Esophagus muscularis mucosa (tissue), 4 donors: ENCODE results near the gene TRMT10A. TPM values are rescaled to one million over a fixed set of nuclear protein-coding genes. Genes with fewer than 3 reads are reported as not detected.
"Not testable (repeated sequence)": the region's sequence is repeated elsewhere in the genome, so short reads cannot be mapped to it uniquely, and the experiment has no call there.

Experiments
- DNase-seq: peaks from one replicate; pipeline ENCODE4 v3.0.0-alpha.2; 2017; ENCODE audit errors: extremely low spot score
- H3K27ac ChIP-seq, 4 donors: fragments of 200-600 bp; sonication (generic); replicated peaks in 1 of 4; 1 replicate in 3 of 4; 2 replicates in 1 of 4; pipeline ENCODE4 v1.5.1; 2016 to 2019; ENCODE audit warnings: mild to moderate bottlenecking in 1 of 4
- H3K27me3 ChIP-seq, 4 donors: fragments of 200-600 bp; sonication (generic); one replicate each; pipeline versions ENCODE4 v1.5.1 to v1.6.0; 2016 to 2019
- H3K36me3 ChIP-seq, 4 donors: fragments of 200-600 bp; sonication (generic); one replicate each; pipeline ENCODE4 v1.5.1; 2016 to 2019
- H3K4me1 ChIP-seq, 4 donors: fragments of 200-600 bp; sonication (generic); one replicate each; pipeline ENCODE4 v1.5.1; 2016 to 2019
- H3K4me3 ChIP-seq, 4 donors: fragments of 200-600 bp; sonication (generic); 1 replicate in 2 of 4; 2 replicates in 2 of 4; pipeline ENCODE4 v1.5.1; 2016 to 2019; ENCODE audit warnings: mild to moderate bottlenecking in 4 of 4, moderate library complexity in 1 of 4
- H3K9me3 ChIP-seq, 4 donors: fragments of 200-600 bp; sonication (generic); 1 replicate in 3 of 4; 2 replicates in 1 of 4; pipeline ENCODE4 v1.5.1; 2016 to 2019
- CTCF ChIP-seq, 3 experiments: fragments of 200-600 bp in 2 of 3; fragments of 450-650 bp in 1 of 3; sonication (generic) in 2 of 3; IDR thresholded peaks; one replicate each; pipeline ENCODE4 v1.5.1; 2017 to 2019; ENCODE audit warnings: antibody characterized with exemption in 3 of 3, mild to moderate bottlenecking in 2 of 3, moderate library complexity in 1 of 3
- EP300 ChIP-seq: sonication (generic); formaldehyde crosslinking; IDR thresholded peaks from one replicate; pipeline ENCODE4 v1.6.1; 2017; ENCODE audit warnings: antibody characterized with exemption
- POLR2A ChIP-seq: fragments of 450-650 bp; IDR thresholded peaks from one replicate; pipeline ENCODE4 v1.6.1; 2017; ENCODE audit warnings: antibody characterized with exemption, moderate library complexity, mild to moderate bottlenecking, low read depth
- POLR2AphosphoS5 ChIP-seq, 2 donors: sonication (generic); formaldehyde crosslinking; IDR thresholded peaks; one replicate each; pipeline ENCODE4 v1.6.1; 2017; ENCODE audit warnings: antibody characterized with exemption in 2 of 2
- WGBS: methylation state at CpG from one replicate; pipeline ENCODE4 v1.1.5; 2018; 5-methylcytosine and 5-hydroxymethylcytosine counted together
- intact Hi-C: fragments of 100-400 bp; cut with DNase I; formaldehyde crosslinking; loops from one replicate; pipeline ENCODE4 v1.15.1; 2023
- total RNA-seq, 4 donors: library from RNA; depleted of rRNA; stranded (reverse); fragments of >200 nt; gene quantifications; one replicate each; pipeline versions ENCODE4 v1.1.0 to v1.2.1, GENCODE V29; 2016

Gene TRMT10A
- total RNA-seq, 4 donors from 2014 or later: 3.0 to 5.3 (median 4.8) TPM

- Histone ChIP-seq H3K4me3 (no peak overlapping the region), H3K9me3 (no peaks in the 10 kb centered on the region), H3K4me1 (no peaks in the 10 kb centered on the region), H3K36me3 (no peaks in the 10 kb centered on the region), H3K27me3 (no peaks in the 10 kb centered on the region), H3K27ac (no peak overlapping the region)
- intact Hi-C loops: no loop called here
- 81% methylated on average over 2 of the region's 2 CpGs for WGBS
- no peak for TF ChIP-seq POLR2A
- TF ChIP-seq EP300: no peak
- TF ChIP-seq POLR2AphosphoS5 (IDR thresholded peaks at IDR 0.05): no peak
- no peak for TF ChIP-seq CTCF (IDR thresholded peaks at IDR 0.05)
- no peak for DNase-seq
Observed at GRCh38 chr4:99536848-99537247, 27.0 kb downstream of the TRMT10A start.

- Histone ChIP-seq H3K27me3 (no peaks in the 10 kb centered on the region), H3K36me3 (no peaks in the 10 kb centered on the region), H3K4me3 (no peak overlapping the region), H3K9me3 (no peaks in the 10 kb centered on the region), H3K27ac (no peak overlapping the region), H3K4me1 (no peaks in the 10 kb centered on the region)
- TF ChIP-seq CTCF (IDR thresholded peaks at IDR 0.05) (no peak), EP300 (no peak)
- intact Hi-C loops: no loop called here
- DNase-seq: no peak
- 50% methylated on average over 1 of the region's 2 CpGs for WGBS
Observed at GRCh38 chr4:99536271-99536670, 27.6 kb downstream of the TRMT10A start.

GRCh38 chr4:99534699-99535098 lies 29.1 kb downstream of the TRMT10A start:
- H3K27me3 ChIP-seq, H3K4me3 ChIP-seq, H3K27ac ChIP-seq, H3K4me1 ChIP-seq, H3K9me3 ChIP-seq, DNase-seq, H3K36me3 ChIP-seq, intact Hi-C loops: not testable (repeated sequence)
- WGBS: 81% methylated on average over 3 of the region's 3 CpGs

- H3K27me3 ChIP-seq: no peaks in the 10 kb centered on the region
- no peaks in the 10 kb centered on the region for H3K36me3 ChIP-seq
- no peak for DNase-seq
- H3K4me3 ChIP-seq: no peak overlapping the region
- TF ChIP-seq POLR2A (no peak), POLR2AphosphoS5 (IDR thresholded peaks at IDR 0.05) (no peak), CTCF (IDR thresholded peaks at IDR 0.05) (no peak), EP300 (no peak)
- no peaks in the 10 kb centered on the region for H3K9me3 ChIP-seq
- WGBS: 47% methylated on average over 3 of the region's 3 CpGs
- no peak overlapping the region for H3K27ac ChIP-seq
- H3K4me1 ChIP-seq: peaks cover 0 to 8% (median 1%) of the 10 kb centered on the region in 4 donors
- intact Hi-C loops: no loop called here
Observed at GRCh38 chr4:99529956-99530355, 33.9 kb downstream of the TRMT10A start.

- no peaks in the 10 kb centered on the region for H3K9me3 ChIP-seq
- no peaks in the 10 kb centered on the region for H3K27me3 ChIP-seq
- intact Hi-C loops: no loop called here
- H3K4me1 ChIP-seq: peaks cover 0 to 8% (median 1%) of the 10 kb centered on the region in 4 donors
- H3K4me3 ChIP-seq: no peak overlapping the region
- no peaks in the 10 kb centered on the region for H3K36me3 ChIP-seq
- no peak for TF ChIP-seq CTCF (IDR thresholded peaks at IDR 0.05)
- TF ChIP-seq POLR2AphosphoS5 (IDR thresholded peaks at IDR 0.05): no peak
- TF ChIP-seq POLR2A: no peak
- no peak for TF ChIP-seq EP300
- no peak overlapping the region for H3K27ac ChIP-seq
- no peak for DNase-seq
Observed at GRCh38 chr4:99529228-99529627, 34.6 kb downstream of the TRMT10A start.
